Activated CD4-positive, alpha-beta T cell treated with anti-CD3 and anti-CD28 coated beads for 36 hours (primary cell): ENCODE measurements around the gene SLIT1. TPM values are rescaled to one million over a fixed set of nuclear protein-coding genes. Genes with fewer than 3 reads are reported as not detected.

Experiments
- ATAC-seq: fragments of 200-7000 bp; cut with Tn5 transposase; one replicate; pipeline ENCODE4 v1.10.0; 2021; ENCODE audit warnings: mild to moderate bottlenecking, moderate library complexity
- CTCF ChIA-PET: fragments of 350-600 bp; sonication (Branson Sonifier 250); formaldehyde crosslinking; loops from one replicate; lab custom pipeline; 2021; ENCODE audit warnings: antibody characterized with exemption; lab: Charles Lee
- POLR2A ChIA-PET: fragments of 350-600 bp; sonication (Branson Sonifier 250); formaldehyde crosslinking; loops from one replicate; lab custom pipeline; 2021; ENCODE audit warnings: antibody characterized with exemption, inconsistent platforms; lab: Charles Lee
- DNase-seq: peaks from one replicate; pipeline ENCODE4 v3.0.0-alpha.2; 2020
- H3K27ac Mint-ChIP-seq: one replicate; pipeline ENCODE4 v1.8.0; 2021; ENCODE audit warnings: mixed read lengths
- H3K27me3 Mint-ChIP-seq: one replicate; pipeline ENCODE4 v1.8.0; 2021; ENCODE audit warnings: mixed read lengths
- H3K36me3 Mint-ChIP-seq: one replicate; pipeline ENCODE4 v1.8.0; 2021; ENCODE audit warnings: low read depth, mixed read lengths
- H3K4me1 Mint-ChIP-seq: one replicate; pipeline ENCODE4 v1.8.0; 2021; ENCODE audit warnings: mixed read lengths
- H3K4me3 Mint-ChIP-seq: one replicate; pipeline ENCODE4 v1.8.0; 2021; ENCODE audit warnings: mild to moderate bottlenecking, moderate library complexity, mixed read lengths
- H3K9me3 Mint-ChIP-seq: one replicate; pipeline ENCODE4 v1.8.0; 2021; ENCODE audit warnings: low read depth, mixed read lengths
- intact Hi-C, 2 experiments: fragments of 100-400 bp; cut with DNase I in 1 of 2; cut with micrococcal nuclease in 1 of 2; formaldehyde crosslinking; loops; one replicate each; pipeline versions ENCODE4 v1.14.2 to v1.15.1; 2022 to 2024; cut with DNase I, micrococcal nuclease
- total RNA-seq, 2 experiments: library from RNA; stranded (reverse); gene quantifications; one replicate each; pipeline ENCODE4 v1.2.3, GENCODE V29; 2021

Gene SLIT1
- total RNA-seq, 2 experiments from 2014 or later, result 0.94 to 1.4 TPM

DNA sequence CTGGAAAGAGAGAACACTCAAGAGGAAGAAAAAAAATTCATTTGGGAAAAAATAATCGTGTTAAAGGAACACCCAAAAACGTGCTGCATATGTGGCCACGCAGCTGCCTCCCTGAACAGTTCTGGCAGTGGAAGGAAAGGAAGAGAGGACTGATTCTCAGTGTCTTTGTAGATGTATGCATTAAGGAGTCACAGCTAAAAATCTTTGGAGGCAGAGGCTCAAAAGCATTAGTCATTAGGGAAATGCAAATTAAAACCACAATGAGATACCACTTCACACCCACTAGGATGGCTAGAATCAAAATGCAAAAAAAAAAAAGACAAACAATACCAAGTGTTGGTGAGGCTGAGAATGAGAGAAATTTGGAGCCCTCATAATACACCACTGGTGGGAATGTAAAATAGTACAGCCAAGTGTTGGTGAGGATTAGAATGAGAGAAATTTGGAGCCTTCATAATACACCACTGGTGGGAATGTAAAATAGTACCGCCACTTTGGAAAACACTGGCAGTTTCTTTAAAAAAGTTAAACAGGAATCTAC, 134.7 kb downstream of the SLIT1 start:
- intact Hi-C loops, result no loop called here
- H3K4me1 Mint-ChIP-seq, result peaks cover 3% of the 10 kb centered on the region
- no peak overlapping the region for H3K27ac Mint-ChIP-seq
- H3K27me3 Mint-ChIP-seq, result peaks cover 3% of the 10 kb centered on the region
- H3K36me3 Mint-ChIP-seq, result no peaks in the 10 kb centered on the region
- ChIA-PET POLR2A (no interaction called here), CTCF (interaction anchor here (1.2 to 2.0 kb wide), 3 partner anchors 13 to 25 kb away, joined by 4 to 16 read pairs (median 4); no protein-coding TSS in a partner anchor)
- DNase-seq, result no peak
- ATAC-seq, result peak; percentile 53
- no peak overlapping the region for H3K4me3 Mint-ChIP-seq
- H3K9me3 Mint-ChIP-seq, result peaks cover 2% of the 10 kb centered on the region

DNA sequence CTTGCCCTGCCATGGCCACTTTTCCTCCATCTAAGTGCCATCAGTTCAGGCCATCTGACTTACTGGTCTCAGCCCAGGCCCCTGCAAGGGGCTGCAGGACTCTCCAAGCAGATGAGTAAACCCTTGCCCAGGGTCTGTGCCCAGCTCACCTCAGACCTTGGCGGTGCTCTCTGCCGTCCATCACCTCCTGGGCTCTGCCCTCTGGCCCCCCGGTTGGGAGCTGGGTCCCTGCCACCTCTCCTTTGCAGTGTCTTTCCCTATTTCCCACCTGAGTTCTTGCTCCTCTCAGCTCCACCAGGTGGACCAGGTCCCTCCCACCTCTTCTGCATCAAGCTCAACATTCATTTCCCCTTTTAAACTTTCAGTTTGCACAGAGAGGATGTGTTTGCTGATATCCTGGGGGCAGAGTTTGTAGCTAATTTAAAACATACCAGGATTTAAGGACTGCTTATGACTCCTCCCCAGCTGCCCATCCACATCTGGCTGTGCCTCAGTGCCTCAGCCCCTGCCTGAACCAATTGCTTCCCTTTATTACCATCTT, 135.5 kb downstream of the SLIT1 start:
- no peak overlapping the region for H3K4me3 Mint-ChIP-seq
- ChIA-PET POLR2A (no interaction called here), CTCF (interaction anchor here (0.9 to 2.0 kb wide), 4 partner anchors 13 to 120 kb away, joined by 3 to 16 read pairs (median 4); no protein-coding TSS in a partner anchor)
- no peaks in the 10 kb centered on the region for H3K36me3 Mint-ChIP-seq
- H3K9me3 Mint-ChIP-seq, result peaks cover 2% of the 10 kb centered on the region
- no peak overlapping the region for H3K27ac Mint-ChIP-seq
- peaks cover 3% of the 10 kb centered on the region for H3K27me3 Mint-ChIP-seq
- H3K4me1 Mint-ChIP-seq, result peaks cover 3% of the 10 kb centered on the region
- ATAC-seq (no peak), DNase-seq (no peak)
- intact Hi-C loops, result no loop called here

DNA sequence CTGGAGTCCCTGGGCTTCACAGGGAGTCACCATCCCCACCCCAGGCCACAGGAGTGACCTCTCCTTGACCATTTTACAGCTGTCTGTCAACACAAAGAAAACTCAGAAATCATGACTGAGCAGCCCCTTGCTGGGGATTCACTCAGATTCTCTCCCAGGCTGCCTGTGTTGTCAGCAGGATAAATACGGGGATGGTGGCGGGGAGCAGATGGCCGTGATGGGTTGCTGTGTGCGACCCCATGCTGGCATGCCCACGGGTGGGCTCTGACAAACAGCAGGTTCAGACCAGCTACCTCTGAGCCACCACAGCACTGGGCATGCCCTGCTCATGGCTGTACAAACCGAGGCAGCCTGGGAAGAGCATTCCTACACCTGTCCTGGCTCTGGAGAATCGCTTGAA, 136.1 kb downstream of the SLIT1 start:
- POLR2A ChIA-PET, result no interaction called here
- Mint-ChIP-seq H3K36me3 (no peaks in the 10 kb centered on the region), H3K9me3 (peaks cover 2% of the 10 kb centered on the region), H3K4me1 (peaks cover 3% of the 10 kb centered on the region), H3K27me3 (peaks cover 3% of the 10 kb centered on the region), H3K27ac (no peak overlapping the region), H3K4me3 (no peak overlapping the region)
- intact Hi-C loops, result no loop called here
- DNase-seq (no peak), ATAC-seq (no peak)
- CTCF ChIA-PET, result interaction anchor here (0.9 to 2.0 kb wide), 6 partner anchors 12 to 147 kb away, joined by 3 to 16 read pairs (median 4); no protein-coding TSS in a partner anchor

DNA sequence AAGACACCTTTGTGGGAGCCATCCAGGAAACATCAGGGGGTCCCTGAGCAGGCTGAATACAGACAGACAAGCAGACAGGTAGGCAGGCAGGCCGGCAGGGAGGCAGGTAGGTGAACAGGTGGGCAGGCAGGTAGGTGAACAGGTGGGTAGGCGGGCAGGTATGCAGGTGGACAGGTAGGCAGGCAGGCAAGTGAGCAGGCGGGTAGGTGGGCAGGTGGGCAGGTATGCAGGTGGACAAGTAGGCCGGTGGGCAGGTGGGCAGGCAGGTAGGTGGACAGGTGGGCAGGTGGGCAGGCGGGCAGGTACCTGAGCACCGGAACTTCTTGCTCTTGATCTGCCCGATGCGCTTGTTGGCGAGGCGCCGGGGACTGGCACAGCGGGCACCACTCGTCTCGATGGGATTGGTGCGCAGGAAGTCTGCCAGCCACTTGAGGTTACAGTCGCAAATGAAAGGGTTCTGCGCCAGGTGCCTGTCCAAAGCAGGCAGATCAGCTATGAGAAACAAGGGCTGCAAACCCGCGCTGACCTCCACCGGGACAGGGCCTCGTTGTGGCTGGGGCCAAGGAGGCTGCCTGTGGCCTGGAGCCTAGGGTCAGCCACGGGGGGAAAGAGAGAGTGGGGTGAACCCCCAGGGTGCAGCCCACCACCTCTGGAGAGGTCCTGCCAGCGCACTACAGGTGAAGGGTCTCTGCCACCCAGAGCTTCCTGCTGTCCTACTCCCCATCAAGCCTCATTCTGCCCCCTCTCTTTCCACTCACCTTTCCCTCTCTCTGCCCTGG, 136.9 kb downstream of the SLIT1 start:
- ChIA-PET POLR2A (no interaction called here), CTCF (interaction anchor here (1.1 to 1.2 kb wide), 2 partner anchors 24 to 148 kb away, joined by 3 to 7 read pairs; no protein-coding TSS in a partner anchor)
- H3K4me3 Mint-ChIP-seq, result no peak overlapping the region
- no peaks in the 10 kb centered on the region for H3K36me3 Mint-ChIP-seq
- no peak for DNase-seq
- H3K9me3 Mint-ChIP-seq, result peaks cover 2% of the 10 kb centered on the region
- H3K4me1 Mint-ChIP-seq, result peaks cover 3% of the 10 kb centered on the region
- intact Hi-C loops, result no loop called here
- peaks cover 3% of the 10 kb centered on the region for H3K27me3 Mint-ChIP-seq
- no peak overlapping the region for H3K27ac Mint-ChIP-seq
- no peak for ATAC-seq

DNA sequence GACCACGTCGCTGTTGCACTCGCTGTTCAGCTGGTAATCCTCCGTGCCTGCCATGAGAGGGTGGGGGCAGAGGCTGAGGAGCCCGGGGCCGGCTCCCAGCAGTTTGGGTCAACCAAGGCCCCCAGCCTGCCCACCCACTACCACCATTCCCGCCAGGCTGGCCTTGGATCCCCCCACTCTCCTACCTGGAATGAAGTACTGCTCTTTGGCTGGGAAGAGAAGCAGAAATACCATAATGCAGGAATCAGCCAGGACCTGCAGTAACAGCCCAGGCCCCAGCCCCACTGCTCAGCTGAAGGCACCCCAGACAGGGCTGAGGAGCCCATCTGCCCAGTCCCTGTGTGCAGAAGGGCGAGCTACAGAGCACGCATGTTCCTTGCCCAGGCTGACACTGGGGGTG, 138.0 kb downstream of the SLIT1 start:
- ATAC-seq (no peak), DNase-seq (no peak)
- H3K9me3 Mint-ChIP-seq, result peaks cover 2% of the 10 kb centered on the region
- peaks cover 3% of the 10 kb centered on the region for H3K4me1 Mint-ChIP-seq
- intact Hi-C loops, result no loop called here
- no peaks in the 10 kb centered on the region for H3K36me3 Mint-ChIP-seq
- H3K27ac Mint-ChIP-seq, result no peak overlapping the region
- ChIA-PET POLR2A (no interaction called here), CTCF (interaction anchor here (2.9 kb wide), 1 partner anchor 11 kb away, joined by 22 read pairs; no protein-coding TSS in a partner anchor)
- no peak overlapping the region for H3K4me3 Mint-ChIP-seq
- peaks cover 3% of the 10 kb centered on the region for H3K27me3 Mint-ChIP-seq

DNA sequence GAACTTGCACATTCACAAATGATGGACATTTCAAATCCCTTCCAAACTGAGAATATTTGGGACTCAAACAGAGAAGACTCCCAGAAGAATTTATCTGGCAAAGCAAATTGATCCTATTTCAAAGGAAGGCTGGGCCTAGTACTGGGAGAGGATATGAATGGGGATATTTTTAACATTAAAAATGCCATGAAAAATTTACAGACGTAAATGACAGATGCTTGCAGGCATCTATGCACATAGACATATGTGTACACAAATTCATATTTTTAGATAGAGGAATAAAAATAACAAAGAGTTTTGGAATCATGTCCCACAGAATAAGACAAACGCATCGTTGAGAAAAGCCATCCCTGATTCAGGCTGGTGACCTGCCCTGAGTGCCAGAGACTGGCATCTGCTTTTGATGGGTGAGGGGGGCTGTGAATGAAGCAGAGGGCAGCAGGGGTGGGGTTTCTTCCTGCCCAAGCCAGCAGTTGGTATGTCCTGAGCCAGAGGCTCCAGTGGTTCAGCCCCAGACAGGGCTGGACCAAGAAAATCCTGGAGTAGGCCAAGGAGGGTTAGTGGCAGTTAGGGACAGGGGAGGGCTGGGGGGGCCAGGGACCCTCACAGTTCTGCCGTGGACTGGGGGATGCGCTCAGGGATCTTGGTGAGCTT, 138.5 kb downstream of the SLIT1 start:
- H3K36me3 Mint-ChIP-seq, result no peaks in the 10 kb centered on the region
- intact Hi-C loops, result no loop called here

DNA sequence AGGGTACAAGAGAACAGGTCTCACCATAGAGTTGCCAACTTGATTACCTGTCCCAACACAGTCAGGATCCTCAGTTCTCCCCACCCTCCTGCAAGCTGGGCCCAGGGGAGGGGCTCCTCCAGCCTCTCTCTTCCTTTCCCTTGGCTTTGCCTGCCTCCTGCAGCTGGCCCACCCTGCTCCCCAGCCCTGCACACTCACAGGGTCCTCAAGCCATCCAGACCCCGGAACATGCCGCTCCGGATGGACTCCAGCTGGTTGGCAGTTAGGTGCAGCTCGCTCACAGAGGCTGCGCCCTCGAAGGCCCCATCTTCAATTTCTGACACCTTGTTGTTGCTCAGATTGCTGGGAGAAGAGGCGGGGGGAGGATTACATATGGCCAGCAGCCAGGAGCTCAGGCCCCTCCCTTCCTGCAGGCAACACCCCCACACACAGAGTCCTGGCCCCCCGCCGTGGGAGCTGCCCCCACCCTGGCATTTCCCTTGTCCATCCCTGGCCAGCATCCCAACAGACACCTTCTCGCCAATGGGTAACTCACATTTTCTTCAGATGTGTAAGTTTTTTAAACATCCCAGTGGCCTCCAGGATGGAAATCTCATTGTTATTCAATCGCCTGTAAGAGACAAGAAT, 139.2 kb downstream of the SLIT1 start:
- ATAC-seq, result no peak
- no peak for DNase-seq
- H3K36me3 Mint-ChIP-seq, result no peaks in the 10 kb centered on the region
- ChIA-PET CTCF (interaction anchor here (0.9 to 2.9 kb wide), 2 partner anchors 10 to 26 kb away, joined by 3 to 22 read pairs; no protein-coding TSS in a partner anchor), POLR2A (no interaction called here)
- H3K9me3 Mint-ChIP-seq, result peaks cover 2% of the 10 kb centered on the region
- peaks cover 3% of the 10 kb centered on the region for H3K27me3 Mint-ChIP-seq
- H3K4me3 Mint-ChIP-seq, result no peak overlapping the region
- intact Hi-C loops, result no loop called here
- peaks cover 3% of the 10 kb centered on the region for H3K4me1 Mint-ChIP-seq
- H3K27ac Mint-ChIP-seq, result no peak overlapping the region

More for the DNA sequence above, 138.5 kb downstream of the SLIT1 start:
- POLR2A ChIA-PET, result no interaction called here
- CTCF ChIA-PET, result interaction anchor here (2.9 kb wide), 1 partner anchor 10 kb away, joined by 22 read pairs; no protein-coding TSS in a partner anchor
- Mint-ChIP-seq H3K4me1 (peaks cover 3% of the 10 kb centered on the region), H3K27ac (no peak overlapping the region), H3K4me3 (no peak overlapping the region), H3K9me3 (peaks cover 2% of the 10 kb centered on the region), H3K27me3 (peaks cover 3% of the 10 kb centered on the region)
- no peak for ATAC-seq
- DNase-seq, result no peak

DNA sequence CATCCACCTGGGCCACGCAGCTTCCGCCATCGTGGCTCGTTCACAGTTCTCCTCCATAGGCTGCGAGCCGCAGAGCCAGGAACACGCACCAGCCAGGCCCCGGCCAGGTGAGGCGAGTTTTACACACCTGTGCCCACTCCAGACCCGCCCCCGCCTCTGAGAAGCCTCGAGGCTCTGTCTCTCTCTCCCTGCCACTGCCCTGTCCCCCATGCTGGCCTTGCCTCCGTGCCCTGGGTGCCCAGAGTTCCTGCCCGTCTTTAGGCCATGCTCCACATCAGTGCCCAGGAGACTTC, 142.2 kb downstream of the SLIT1 start:
- no peaks in the 10 kb centered on the region for H3K27me3 Mint-ChIP-seq
- intact Hi-C loops, result no loop called here
- ATAC-seq (no peak), DNase-seq (no peak)
- H3K36me3 Mint-ChIP-seq, result no peaks in the 10 kb centered on the region
- H3K4me1 Mint-ChIP-seq, result no peaks in the 10 kb centered on the region
- no peak overlapping the region for H3K4me3 Mint-ChIP-seq
- POLR2A ChIA-PET, result no interaction called here
- H3K27ac Mint-ChIP-seq, result no peak overlapping the region
- CTCF ChIA-PET, result interaction anchor here (0.8 kb wide), 1 partner anchor 13 kb away, joined by 3 read pairs; no protein-coding TSS in a partner anchor
- H3K9me3 Mint-ChIP-seq, result no peaks in the 10 kb centered on the region

DNA sequence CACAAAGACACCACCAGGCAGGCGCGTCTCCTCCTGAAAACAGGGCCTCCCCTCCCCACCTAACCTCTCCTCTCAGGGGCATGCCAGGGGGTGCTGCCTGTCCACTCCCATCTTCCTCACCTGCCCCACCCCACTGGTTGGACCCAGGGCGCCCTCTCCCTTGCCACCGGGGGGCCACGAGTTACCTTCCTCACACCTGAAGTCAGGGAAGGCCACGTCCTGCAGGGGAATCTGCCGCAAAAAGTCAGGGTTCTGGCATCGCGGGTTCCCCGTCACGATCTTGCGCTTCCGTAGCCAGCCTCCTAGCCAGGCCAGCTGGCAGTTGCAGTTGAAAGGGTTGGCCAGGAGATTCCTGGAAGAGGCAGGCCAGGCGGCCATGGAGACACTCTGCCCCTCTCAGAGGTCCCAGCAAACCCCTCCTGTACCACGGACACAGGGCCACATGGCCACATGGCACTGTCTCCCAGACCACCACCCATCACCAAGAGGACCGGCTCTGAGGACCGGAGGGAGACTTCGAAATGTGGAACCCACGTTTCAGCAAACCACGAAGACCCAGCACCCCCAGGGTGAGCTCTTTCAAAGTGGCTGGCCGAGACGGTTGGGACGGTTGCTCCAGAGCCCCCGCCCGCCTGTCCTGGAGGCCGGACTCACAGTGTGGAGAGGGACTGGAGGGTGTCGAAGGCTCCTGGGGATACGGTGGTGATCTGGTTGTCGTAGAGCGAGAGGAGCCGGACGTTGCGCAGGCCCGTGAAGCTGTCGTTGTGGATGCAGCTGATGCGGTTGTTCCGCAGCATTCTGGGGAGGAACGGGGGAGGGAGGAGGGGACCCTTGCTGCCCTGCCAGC, 142.8 kb downstream of the SLIT1 start:
- Mint-ChIP-seq H3K9me3 (no peaks in the 10 kb centered on the region), H3K4me1 (peaks cover 4% of the 10 kb centered on the region), H3K4me3 (no peak overlapping the region), H3K27ac (no peak overlapping the region), H3K36me3 (no peaks in the 10 kb centered on the region), H3K27me3 (no peaks in the 10 kb centered on the region)
- ChIA-PET POLR2A (no interaction called here), CTCF (interaction anchor here (2.6 kb wide), 1 partner anchor 17 kb away, joined by 9 read pairs; no protein-coding TSS in a partner anchor)
- no peak for ATAC-seq
- intact Hi-C loops, result no loop called here
- no peak for DNase-seq

DNA sequence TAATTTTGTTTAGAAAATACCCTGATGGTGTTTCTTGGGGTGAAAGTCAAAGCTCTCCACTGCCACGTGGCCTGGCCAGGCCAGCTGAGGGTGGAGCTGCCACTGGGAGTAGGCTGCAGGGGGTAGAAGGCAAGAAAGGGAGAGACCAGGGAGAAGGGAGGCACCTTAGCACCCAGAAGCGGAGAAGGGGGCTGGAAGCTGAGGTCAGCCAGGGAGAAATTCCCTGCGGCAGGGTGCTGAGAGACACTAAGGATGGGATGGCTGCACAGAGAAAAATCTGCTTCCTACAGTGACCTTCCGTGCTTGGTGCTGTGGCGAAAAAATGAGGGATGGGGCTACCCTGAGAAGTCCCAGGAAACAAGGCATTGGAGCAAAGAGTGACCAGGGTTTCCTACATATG, 143.7 kb downstream of the SLIT1 start:
- Mint-ChIP-seq H3K9me3 (no peaks in the 10 kb centered on the region), H3K27me3 (no peaks in the 10 kb centered on the region), H3K36me3 (no peaks in the 10 kb centered on the region), H3K4me3 (no peak overlapping the region), H3K27ac (no peak overlapping the region), H3K4me1 (peaks cover 12% of the 10 kb centered on the region)
- no peak for DNase-seq
- ATAC-seq, result no peak
- intact Hi-C loops, result no loop called here
- ChIA-PET POLR2A (no interaction called here), CTCF (interaction anchor here (2.6 kb wide), 1 partner anchor 16 kb away, joined by 9 read pairs; no protein-coding TSS in a partner anchor)
